GM12872 (cell line): ENCODE results near the gene C11orf21.

Experiments used
- TF ChIP-seq, protein P1 (sequence below): IDR thresholded peaks from 3 replicates; pipeline ENCODE4 v1.5.1; 2011; ENCODE audit warnings: low read depth, mild to moderate bottlenecking, low read length, moderate library complexity; ENCODE audit not compliant: insufficient read depth

C11orf21 gene

DNA sequence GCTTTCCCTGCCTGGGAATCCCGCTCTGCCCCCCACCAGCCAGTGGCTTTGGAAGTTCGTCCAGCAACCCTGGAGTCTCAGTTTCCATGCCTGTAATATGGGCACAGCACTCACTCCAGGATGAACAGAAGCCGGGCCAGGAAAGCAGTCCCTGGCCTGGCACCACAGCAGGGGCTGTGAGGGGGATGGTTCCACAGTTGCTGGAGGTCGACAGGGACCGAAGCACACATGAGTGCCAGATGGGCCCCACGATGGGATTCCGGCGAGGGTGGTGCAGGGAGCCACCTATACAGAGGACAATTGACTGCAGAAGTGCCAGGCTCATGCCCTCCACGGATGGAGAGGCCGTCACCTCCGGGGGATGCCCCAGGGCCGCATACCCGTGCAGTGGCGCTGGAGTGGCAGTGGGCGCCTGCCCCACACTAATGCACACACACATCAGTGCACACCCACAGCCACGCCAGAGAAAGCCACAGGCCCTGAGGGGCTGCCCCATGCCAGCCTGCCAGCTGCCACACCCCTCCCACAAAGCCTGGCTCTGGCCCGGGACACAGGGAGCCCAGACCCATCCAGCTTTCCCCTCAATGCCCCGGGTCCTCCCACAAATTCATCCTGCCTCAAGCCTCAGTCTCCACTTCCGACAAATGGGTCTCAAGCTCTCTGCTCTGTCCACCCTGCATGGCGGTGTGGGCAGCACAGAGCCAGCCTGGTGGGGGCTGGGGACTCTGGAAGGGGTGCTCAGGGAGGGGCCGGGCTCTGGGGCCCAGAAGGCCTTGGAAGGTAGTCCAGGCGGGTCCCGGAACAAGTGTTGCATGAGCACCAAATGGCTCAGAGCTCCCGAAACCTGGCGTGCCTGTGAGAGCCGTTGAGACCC lies 41.0 kb downstream of the C11orf21 start:
- TF ChIP-seq, protein P1, sequence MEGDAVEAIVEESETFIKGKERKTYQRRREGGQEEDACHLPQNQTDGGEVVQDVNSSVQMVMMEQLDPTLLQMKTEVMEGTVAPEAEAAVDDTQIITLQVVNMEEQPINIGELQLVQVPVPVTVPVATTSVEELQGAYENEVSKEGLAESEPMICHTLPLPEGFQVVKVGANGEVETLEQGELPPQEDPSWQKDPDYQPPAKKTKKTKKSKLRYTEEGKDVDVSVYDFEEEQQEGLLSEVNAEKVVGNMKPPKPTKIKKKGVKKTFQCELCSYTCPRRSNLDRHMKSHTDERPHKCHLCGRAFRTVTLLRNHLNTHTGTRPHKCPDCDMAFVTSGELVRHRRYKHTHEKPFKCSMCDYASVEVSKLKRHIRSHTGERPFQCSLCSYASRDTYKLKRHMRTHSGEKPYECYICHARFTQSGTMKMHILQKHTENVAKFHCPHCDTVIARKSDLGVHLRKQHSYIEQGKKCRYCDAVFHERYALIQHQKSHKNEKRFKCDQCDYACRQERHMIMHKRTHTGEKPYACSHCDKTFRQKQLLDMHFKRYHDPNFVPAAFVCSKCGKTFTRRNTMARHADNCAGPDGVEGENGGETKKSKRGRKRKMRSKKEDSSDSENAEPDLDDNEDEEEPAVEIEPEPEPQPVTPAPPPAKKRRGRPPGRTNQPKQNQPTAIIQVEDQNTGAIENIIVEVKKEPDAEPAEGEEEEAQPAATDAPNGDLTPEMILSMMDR, result no peak

DNA sequence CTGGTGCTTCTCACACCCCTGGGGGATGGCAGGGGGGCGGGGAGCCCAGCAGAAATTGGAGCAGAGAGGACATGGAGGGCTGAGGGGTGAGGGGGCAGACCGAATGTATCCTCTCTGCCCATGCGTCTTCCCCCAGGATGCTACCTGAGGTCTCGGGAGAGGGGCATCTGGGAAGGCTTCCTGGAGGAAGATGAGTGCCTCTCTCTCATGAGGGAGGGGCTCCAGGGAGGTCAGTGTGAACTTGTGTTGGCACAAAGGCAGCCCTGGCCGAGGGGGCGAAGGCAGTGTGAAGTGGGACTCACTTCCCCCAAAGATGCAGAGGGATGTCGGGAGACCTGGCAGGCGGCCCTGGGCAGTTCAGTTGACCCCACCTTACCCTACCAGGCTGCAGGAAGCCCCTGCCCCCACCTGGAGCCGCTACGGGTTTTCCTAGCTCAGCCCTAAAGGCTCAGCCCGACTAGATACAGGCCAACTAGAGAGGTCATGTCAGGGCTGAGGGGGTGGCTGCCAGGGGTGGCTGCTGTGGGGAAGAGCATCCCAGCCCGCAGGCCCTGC lies 41.7 kb downstream of the C11orf21 start:
- TF ChIP-seq, protein P1, result no peak

DNA sequence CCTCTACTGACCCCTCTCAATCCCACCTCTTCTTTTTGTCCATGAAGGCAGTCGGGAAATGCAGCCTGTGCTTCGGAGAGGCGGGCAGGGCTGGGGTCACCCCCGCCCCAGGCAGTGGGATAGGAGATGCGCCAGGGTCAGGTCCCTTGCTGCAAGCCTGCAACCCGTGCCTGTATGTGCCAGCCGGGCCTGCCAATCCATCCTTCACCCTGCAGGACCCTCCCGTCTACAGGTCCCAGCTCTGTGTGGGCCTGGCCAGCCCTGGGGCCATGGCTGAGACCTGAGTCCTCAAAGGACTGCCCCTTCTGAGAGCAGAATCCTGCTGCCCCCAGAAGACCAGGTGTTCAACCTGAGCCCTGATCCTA lies 42.3 kb downstream of the C11orf21 start:
- TF ChIP-seq, protein P1, result no peak

DNA sequence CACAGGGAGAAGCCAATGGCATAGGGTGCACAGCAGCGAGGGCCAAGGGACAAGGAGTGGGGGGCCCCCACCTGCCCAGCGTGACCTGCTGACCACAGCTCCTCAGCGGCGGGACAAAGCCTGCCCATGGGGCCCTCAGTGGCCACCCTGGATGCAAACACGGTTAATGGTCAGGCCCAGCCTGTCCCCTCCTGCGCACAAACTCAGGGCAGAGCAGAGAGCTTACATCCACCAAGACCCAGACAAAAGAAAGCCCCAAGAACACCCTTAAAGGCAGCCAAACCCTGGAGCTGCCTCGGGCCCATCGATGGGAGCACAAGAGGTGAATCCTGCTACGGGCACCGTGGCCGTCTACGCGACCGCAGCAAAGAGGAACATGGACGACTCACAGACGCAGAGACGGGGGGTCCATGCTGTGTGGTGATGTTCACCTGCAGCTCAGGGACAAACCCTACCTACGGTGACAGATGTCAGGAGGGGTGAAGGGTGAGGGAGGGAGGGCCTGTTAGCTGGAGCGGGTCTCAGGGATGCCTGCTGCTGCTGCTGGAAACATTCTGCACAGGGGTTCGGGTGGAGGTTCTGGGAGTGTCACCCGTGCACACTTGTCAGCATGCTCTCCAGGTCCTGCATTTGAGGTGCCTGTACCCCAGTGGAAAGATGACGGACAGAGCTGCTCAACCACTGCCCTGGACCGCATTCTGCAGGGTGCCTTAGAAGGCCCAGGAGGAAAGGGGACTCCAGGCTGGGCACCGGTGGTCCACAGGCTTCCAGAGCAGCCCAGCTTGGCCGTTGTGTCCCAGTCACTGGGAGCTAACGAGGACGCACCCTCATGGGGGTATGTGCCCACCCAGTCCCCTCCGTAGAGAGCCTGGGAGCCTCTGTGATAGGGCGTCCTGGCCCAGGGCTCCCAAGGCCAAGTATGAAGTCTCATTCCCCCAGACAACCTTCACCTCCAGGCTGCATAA lies 42.9 kb downstream of the C11orf21 start:
- TF ChIP-seq, protein P1, result no peak

DNA sequence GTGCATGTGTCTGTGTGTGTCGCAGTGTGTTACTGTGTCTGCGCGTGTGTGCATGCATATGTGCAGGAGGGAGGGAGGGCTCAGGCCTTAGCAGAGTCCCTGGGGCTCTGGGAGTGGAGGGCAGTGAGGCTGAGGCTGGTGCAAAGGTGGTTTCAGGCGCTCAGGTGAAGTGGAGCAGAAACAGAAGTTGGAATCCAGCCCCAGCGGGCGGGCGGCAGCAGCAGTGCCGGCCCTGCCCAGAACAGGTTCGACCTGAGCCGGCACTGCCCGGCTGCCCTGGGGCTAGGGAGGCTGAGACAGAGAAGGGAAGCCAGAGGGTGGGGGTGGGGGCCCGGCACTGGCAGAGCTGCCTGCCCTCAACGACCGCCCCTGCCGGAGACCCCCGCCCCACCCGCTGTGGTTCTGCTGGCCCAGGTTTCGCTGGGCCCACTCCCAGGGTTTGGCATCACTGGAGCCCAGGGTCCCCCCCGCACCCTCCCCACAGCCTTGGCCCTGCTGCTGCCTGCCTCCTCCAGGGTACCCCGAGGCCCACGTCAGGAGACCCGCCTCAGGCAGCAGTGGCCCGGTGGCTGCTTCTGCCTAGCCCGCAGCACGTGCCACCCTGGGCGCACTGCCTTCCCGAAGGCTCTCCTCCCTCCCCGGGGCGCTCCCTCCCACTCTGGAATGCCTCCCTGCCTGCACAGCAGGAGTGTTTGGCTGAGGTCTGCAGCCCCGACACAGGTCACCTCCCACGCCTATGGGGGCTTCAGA lies 44.6 kb downstream of the C11orf21 start:
- TF ChIP-seq, protein P1, result no peak

DNA sequence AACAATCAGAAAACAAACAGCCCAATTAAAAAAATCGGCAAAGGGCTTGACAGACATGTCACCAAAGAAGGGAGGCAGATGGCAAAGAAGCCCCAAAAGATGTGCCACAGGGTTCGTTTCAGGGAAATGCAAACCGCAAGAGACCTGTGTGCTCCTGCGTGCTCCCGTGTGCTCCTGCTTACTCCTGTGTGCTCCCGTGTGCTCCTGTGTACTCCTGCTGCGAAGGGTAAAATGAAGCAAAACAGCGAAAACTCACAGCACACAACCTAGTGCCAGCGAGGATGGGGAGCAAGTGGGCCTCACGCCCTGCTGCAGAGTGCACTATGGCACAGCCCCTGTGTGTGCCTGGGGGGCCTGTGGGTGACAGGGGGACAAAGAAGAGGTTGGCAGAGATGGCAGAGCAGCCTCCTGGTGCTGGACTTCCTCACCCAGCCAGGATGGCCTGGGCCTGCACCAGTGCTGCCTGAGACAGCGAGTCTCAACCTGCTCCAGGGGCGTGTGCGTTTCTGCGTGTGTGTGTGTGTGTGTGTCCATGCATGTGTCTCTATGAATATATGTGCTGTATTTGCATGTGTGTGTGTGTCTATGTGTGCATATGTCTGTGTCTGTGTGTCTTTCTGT lies 45.3 kb downstream of the C11orf21 start:
- TF ChIP-seq, protein P1, result no peak
